Mucosa of stomach (tissue), 1 donor: ENCODE measurements around the gene SLC6A20.

Source experiments
- H3K27me3 ChIP-seq: one replicate; pipeline ENCODE4 v1.7.0; 2013; ENCODE audit warnings: mild to moderate bottlenecking, low read length; ENCODE audit not compliant: control insufficient read depth, insufficient read depth
- H3K36me3 ChIP-seq: one replicate; pipeline ENCODE4 v1.7.0; 2013; ENCODE audit warnings: low read length; ENCODE audit not compliant: control insufficient read depth, insufficient read depth
- H3K4me1 ChIP-seq: one replicate; pipeline ENCODE4 v1.7.0; 2013; ENCODE audit warnings: mild to moderate bottlenecking, low read length; ENCODE audit not compliant: control insufficient read depth, insufficient read depth
- H3K4me3 ChIP-seq: one replicate; pipeline ENCODE4 v1.7.0; 2013; ENCODE audit warnings: low read length
- H3K9ac ChIP-seq: one replicate; pipeline ENCODE4 v1.7.0; 2013; ENCODE audit warnings: mild to moderate bottlenecking, low read length, moderate library complexity
- H3K9me3 ChIP-seq: one replicate; pipeline ENCODE4 v1.7.0; 2013; ENCODE audit warnings: mild to moderate bottlenecking, low read length, moderate library complexity; ENCODE audit not compliant: control insufficient read depth
- donor health status: Pancreatic carcinoma.

SLC6A20 gene

DNA sequence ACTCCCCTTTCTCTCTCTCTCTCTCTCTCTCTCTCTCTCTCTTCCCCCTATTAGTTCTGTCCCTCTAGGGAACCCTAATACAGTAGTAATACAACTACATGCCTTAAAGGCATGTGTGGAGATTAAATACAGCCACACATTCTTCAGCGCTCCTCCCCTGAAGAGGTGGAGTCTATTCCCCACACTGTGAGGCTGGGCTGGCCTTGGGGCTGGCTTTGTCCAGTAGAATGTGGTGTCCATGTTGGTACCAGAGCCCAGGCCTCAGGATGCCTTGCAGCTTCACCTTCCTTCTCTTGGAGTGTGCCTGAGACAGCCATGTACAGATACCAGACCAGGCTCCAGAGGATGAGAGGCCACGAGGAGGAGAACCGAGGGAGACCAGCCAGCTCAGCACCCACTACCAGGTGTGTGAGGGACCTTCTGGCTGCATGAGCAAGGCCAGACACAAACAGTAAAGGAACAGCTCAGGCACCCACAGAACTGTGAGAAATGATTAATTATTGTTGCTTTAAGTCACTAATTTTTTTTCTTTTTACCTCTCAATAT is 10.7 kb downstream of the SLC6A20 start:
- no peak overlapping the region for H3K4me3 ChIP-seq

DNA sequence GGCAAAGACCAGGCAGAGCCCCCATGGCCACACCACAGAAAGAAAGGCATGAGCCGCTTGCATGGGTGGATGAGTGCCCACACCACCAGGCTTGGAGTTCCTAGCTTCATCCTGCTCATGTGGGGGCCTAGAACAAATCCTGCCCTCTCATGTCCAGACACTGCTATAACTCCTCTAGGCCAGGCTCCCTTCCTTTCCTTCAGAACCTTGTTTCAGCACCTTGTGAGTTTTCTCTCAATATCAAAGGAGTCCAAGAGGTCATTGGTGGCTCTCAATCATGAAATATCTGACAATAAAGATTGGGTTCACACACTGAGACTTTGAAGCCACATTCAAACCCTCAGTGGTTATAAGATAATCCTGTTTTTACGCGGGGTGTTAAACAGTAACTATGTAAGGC is 12.7 kb downstream of the SLC6A20 start:
- Histone ChIP-seq H3K9ac (no peak overlapping the region), H3K36me3 (no peaks in the 10 kb centered on the region), H3K4me1 (no peaks in the 10 kb centered on the region), H3K4me3 (no peak overlapping the region), H3K9me3 (no peaks in the 10 kb centered on the region), H3K27me3 (no peaks in the 10 kb centered on the region)

More for the DNA sequence above, 10.7 kb downstream of the SLC6A20 start:
- H3K9ac ChIP-seq: no peak overlapping the region
- no peaks in the 10 kb centered on the region for H3K27me3 ChIP-seq
- H3K4me1 ChIP-seq: no peaks in the 10 kb centered on the region
- H3K36me3 ChIP-seq: no peaks in the 10 kb centered on the region
- no peaks in the 10 kb centered on the region for H3K9me3 ChIP-seq

DNA sequence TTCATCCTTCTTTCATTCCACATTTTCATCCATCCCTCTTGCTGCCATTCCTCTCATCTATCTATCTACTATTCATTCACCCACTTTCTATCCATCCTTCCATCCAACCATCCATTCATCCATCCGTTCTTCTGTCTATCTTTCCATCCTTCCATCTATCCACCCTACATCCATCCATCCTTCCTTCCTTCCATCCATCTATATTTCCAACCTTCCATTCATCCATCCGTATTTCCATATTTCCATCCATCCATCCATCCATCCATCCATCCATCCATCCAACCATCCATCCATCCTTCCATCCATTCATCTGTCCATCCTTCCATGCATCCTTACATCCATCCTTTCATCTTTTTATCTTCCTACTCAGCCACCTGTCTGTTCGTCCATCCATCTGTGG is 14.0 kb downstream of the SLC6A20 start:
- H3K9ac ChIP-seq: no peak overlapping the region
- H3K4me3 ChIP-seq: no peak overlapping the region
- H3K27me3 ChIP-seq: no peaks in the 10 kb centered on the region
- H3K4me1 ChIP-seq: no peaks in the 10 kb centered on the region
- no peaks in the 10 kb centered on the region for H3K36me3 ChIP-seq
- no peaks in the 10 kb centered on the region for H3K9me3 ChIP-seq

DNA sequence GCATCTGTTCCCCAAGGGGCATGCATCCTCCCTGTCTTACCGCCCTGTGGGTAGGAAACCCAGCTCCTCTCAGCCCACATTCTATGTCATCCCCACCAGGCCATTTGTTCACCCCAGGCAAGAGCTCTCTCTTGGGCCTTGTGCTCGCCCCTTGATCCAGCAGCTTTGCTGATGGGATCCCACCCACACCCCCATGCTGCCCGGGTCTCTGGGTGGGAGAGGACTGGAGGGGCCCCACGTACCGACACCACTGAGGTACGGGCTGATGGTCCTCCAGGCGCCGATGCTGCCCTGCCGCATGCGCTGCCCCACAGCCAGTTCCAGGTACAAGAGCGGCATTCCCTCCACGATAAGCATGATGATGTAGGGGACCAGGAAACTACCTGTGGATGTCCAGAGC is 14.5 kb downstream of the SLC6A20 start:
- Histone ChIP-seq H3K27me3 (no peaks in the 10 kb centered on the region), H3K9ac (no peak overlapping the region), H3K4me3 (no peak overlapping the region), H3K9me3 (no peaks in the 10 kb centered on the region), H3K36me3 (no peaks in the 10 kb centered on the region), H3K4me1 (no peaks in the 10 kb centered on the region)

DNA sequence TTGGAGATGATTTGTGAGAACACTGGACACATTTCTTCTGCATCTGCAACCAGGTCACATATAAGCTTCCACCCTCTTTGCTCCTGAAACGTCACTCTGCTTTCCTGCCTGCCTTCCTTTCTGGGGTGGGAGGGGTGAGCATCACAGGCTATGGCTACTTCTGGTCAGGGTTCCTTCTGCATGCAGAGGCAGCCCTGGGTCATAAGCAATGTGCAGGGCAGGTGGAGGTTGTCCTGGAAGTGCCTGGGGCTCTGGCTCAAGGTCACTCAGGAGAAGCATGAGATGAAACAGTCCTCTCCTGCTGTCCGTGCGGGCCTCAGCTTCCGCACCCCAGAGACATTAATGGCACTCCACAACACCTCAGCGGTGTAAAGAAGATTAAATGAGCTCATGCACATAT is 15.1 kb downstream of the SLC6A20 start:
- Histone ChIP-seq H3K4me3 (no peak overlapping the region), H3K9me3 (no peaks in the 10 kb centered on the region), H3K4me1 (no peaks in the 10 kb centered on the region), H3K9ac (no peak overlapping the region), H3K36me3 (no peaks in the 10 kb centered on the region), H3K27me3 (no peaks in the 10 kb centered on the region)

DNA sequence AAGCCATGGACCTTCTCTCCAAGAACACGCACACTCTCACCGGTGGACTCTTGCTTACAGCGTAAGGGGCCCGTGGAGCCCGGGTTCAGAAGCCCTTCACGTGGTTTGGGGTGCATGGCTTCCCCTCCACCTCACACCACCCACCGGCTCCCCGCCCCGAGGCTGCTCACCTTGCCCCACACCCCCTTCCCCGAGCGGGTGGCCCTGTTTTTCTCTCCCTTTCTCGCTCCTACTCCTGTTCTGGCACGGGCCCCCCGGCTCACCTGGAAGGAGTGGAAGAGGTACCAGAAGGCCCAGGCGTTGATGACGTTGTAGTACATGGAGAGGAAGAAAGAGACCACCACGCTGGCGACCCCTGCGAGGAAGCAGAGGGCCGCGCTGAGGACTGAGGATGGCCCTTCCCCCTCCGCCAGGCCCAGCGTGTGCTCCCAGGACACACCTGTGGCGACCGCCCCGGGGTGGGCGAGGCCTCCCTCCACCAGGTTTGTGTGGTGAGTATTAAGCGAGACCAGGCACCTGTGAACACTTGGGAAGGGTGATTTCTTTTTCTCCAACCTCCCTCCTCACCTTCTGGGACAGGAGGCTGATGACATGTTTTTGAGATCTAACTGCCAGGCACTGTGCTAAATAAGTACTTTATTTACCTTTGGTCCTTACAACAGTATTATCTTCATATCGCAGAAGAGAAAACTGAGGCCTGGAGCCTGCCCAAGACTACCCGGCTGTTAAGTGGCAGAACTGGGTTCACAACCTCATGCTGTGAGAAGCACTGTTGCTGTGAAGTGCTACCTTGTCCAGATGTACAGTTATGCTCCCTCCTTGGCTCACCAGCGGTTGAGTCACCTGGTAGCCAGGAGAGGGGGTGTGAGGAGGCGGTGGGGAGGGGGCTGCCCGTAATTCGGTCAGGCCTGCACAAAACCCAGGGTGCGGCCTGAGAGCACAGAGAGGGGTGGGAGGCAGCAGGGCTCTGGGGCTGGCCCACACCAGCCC is 16.3 kb downstream of the SLC6A20 start:
- no peak overlapping the region for H3K9ac ChIP-seq
- H3K27me3 ChIP-seq: no peaks in the 10 kb centered on the region
- H3K9me3 ChIP-seq: no peaks in the 10 kb centered on the region
- H3K36me3 ChIP-seq: no peaks in the 10 kb centered on the region
- H3K4me1 ChIP-seq: no peaks in the 10 kb centered on the region
- H3K4me3 ChIP-seq: no peak overlapping the region

DNA sequence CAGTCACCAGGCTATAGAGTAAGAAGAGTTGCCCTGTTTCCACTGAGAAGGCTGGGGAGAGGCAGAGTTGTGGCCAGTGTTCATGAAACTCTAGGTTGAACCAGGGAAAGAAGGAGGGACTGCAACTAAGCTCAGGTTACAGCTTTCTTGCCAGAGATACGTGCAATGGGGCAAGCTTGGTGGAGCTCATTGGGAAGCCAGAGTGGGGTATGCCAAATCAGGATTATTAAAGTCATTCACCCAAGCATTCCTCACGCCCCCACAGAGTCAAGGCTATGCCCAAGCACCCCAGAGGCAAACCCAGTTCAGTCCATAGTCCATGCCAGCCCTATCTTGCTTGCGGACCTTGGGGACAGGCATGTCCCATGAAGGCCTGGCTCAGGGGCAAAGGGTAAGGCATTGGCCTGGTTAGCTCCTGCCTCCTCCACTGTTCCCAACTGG is 17.6 kb downstream of the SLC6A20 start:
- Histone ChIP-seq H3K4me3 (no peak overlapping the region), H3K27me3 (no peaks in the 10 kb centered on the region), H3K9ac (no peak overlapping the region), H3K4me1 (peaks cover 6% of the 10 kb centered on the region), H3K36me3 (no peaks in the 10 kb centered on the region), H3K9me3 (no peaks in the 10 kb centered on the region)

DNA sequence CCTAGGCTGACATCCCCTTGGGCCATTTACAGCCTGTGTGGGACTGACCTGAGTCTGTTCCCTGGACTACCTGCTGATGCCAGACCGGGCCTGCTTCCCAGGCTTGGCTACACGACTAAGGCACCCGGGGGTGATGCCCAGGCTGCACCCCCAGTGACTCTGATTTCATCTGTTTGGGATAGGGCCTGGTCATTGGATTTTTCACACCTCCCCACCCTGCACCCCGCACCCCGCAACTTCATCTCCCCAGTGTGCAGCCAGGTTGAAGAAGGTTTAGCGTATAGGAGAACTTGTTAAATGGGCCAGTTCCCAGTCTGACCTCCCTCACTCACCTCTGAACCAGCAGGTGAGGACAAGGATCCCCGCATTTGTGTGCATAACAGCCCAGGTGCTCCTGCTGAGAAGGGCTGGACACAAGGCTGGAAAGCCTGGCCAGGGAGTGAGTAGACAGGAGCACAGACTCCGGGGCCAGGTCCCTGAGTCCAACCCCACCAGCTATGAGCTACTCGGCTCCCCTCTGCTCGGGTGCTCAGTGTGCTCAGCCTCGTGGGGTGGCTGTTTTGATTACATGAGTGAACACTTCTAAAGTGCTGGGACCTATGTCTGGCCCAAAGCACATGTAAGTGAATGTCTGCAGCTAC is 18.5 kb downstream of the SLC6A20 start:
- Histone ChIP-seq H3K9me3 (no peaks in the 10 kb centered on the region), H3K4me3 (no peak overlapping the region), H3K36me3 (no peaks in the 10 kb centered on the region), H3K27me3 (no peaks in the 10 kb centered on the region), H3K9ac (no peak overlapping the region), H3K4me1 (peaks cover 9% of the 10 kb centered on the region)

DNA sequence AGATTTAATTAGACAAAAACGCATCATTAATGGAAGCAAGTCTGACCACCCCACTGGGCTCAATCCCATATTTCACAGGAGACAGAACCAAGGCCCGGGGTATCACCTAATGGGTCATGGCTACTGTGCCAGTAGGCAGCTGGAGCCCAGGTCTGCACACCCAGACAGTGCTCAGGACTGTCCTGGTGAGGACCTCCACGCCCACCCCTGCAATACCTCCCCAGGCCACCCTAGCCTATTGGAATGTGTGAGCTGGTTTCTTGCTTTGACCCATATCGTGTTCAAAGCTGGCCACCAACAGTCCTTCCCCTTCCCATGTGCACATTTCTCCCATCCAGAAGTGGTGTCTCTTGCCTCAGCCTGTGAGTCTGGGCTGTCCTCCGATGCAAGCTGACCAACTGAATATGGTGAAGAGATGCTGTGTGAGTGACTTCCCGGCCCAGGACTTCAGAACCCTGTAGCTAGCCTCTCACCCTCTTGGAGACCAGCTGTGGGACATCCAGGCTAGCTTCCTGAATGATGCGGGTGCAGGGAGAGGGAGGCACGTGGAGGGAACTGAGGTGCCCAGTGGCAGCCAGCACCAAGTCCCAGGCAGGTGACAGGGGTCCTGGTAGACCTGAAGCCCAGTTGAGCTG is 19.1 kb downstream of the SLC6A20 start:
- no peak overlapping the region for H3K4me3 ChIP-seq
- H3K36me3 ChIP-seq: no peaks in the 10 kb centered on the region
- no peak overlapping the region for H3K9ac ChIP-seq
- no peaks in the 10 kb centered on the region for H3K9me3 ChIP-seq
- H3K27me3 ChIP-seq: no peaks in the 10 kb centered on the region
- peaks cover 9% of the 10 kb centered on the region for H3K4me1 ChIP-seq

DNA sequence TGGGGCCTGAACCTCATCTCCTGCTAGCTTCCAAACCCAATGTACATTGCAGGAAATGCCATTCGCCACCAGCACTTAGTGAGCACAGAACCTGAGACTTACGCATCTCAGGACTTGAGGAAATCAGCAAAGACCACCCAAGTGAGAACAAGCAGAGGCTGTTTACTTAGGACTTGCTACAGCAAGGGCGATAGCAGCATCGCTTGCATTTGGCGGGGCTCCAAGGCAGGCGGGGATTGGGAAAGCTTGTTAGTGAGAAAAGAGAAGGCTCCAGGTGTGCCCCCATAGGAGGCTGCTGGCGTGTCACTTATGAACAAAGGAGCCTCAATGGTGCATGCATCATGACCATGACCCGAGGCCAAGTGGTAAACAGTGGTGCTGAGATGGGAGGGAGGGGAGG is 19.7 kb downstream of the SLC6A20 start:
- Histone ChIP-seq H3K36me3 (no peaks in the 10 kb centered on the region), H3K4me1 (peaks cover 9% of the 10 kb centered on the region), H3K9me3 (no peaks in the 10 kb centered on the region), H3K9ac (no peak overlapping the region), H3K4me3 (no peak overlapping the region), H3K27me3 (no peaks in the 10 kb centered on the region)

DNA sequence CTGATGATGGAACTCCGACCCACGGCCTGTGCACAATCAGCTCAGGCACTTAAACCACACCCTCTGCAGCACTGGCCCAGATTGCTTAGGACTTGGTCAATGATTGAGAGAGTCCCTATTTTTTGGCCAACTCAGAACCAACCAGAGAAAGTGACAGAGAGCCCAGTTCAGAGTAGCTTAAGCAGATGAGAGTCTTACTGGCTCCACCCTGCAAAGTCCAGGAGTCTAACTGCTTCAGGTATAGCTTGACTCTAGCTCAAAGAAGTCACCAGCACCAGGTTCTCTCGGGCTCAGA is 20.1 kb downstream of the SLC6A20 start:
- H3K4me3 ChIP-seq: no peak overlapping the region
- no peaks in the 10 kb centered on the region for H3K9me3 ChIP-seq
- no peaks in the 10 kb centered on the region for H3K36me3 ChIP-seq
- no peak overlapping the region for H3K9ac ChIP-seq
- H3K4me1 ChIP-seq: peaks cover 9% of the 10 kb centered on the region
- no peaks in the 10 kb centered on the region for H3K27me3 ChIP-seq
